GM12878 (cell line): ENCODE results near the gene RABEP2. TPM values are rescaled to one million over a fixed set of nuclear protein-coding genes. Genes with fewer than 3 reads are reported as not detected.

Experiments used
- BHLHE40 ChIP-seq, 2 experiments: fragments of 450-650 bp in 1 of 2; IDR thresholded peaks; 2 replicates each; pipeline ENCODE4 v1.6.1; 2011 to 2017; ENCODE audit warnings: low read depth in 2 of 2, borderline replicate concordance in 1 of 2, improper control_type of control experiment in 1 of 2, low read length in 1 of 2, mild to moderate bottlenecking in 1 of 2
- CBX3 ChIP-seq: fragments of 200-600 bp; sonication (generic); IDR thresholded peaks from 2 replicates; pipeline ENCODE4 v1.6.1; 2016; ENCODE audit warnings: low read depth, borderline replicate concordance
- CHD2 ChIP-seq: IDR thresholded peaks from 2 replicates; pipeline ENCODE4 v1.6.1; 2011; ENCODE audit warnings: low read depth, low read length, improper control_type of control experiment, borderline replicate concordance
- CREM ChIP-seq: IDR thresholded peaks from 2 replicates; pipeline ENCODE4 v1.6.1; 2014; ENCODE audit warnings: antibody characterized with exemption, low read depth
- ELK1 ChIP-seq: IDR thresholded peaks from 2 replicates; pipeline ENCODE4 v1.6.1; 2012; ENCODE audit warnings: low read depth, low read length, improper control_type of control experiment
- HDAC6 ChIP-seq: fragments of 200-600 bp; sonication (generic); IDR thresholded peaks from one replicate; pipeline ENCODE4 v1.8.0; 2017; ENCODE audit warnings: antibody characterized with exemption; ENCODE audit not compliant: unreplicated experiment
- HDGF ChIP-seq: fragments of 450-650 bp; IDR thresholded peaks from 2 replicates; pipeline ENCODE4 v1.6.1; 2016; ENCODE audit warnings: antibody characterized with exemption
- KLF5 ChIP-seq: fragments of 450-650 bp; IDR thresholded peaks from 2 replicates; pipeline ENCODE4 v1.6.1; 2014; ENCODE audit warnings: mild to moderate bottlenecking; ENCODE audit not compliant: partially characterized antibody
- MTA2 ChIP-seq: fragments of 450-650 bp; IDR thresholded peaks from 2 replicates; pipeline ENCODE4 v1.6.1; 2016; ENCODE audit warnings: low read depth, mild to moderate bottlenecking, moderate library complexity
- MXI1 ChIP-seq: fragments of 150-350 bp; IDR thresholded peaks from 2 replicates; pipeline ENCODE4 v1.6.1; 2011; ENCODE audit warnings: low read depth, mild to moderate bottlenecking, inconsistent platforms, low read length, improper control_type of control experiment
- NKRF ChIP-seq: fragments of 450-650 bp; conservative IDR thresholded peaks from 2 replicates; pipeline ENCODE4 v1.6.1; 2017; ENCODE audit warnings: mild to moderate bottlenecking, moderate library complexity
- POLR2AphosphoS2 ChIP-seq: IDR thresholded peaks from 2 replicates; pipeline ENCODE4 v1.6.1; 2011; ENCODE audit warnings: low read depth, mild to moderate bottlenecking, low read length, improper control_type of control experiment, moderate library complexity
- RB1 ChIP-seq: fragments of 450-650 bp; formaldehyde crosslinking; IDR thresholded peaks from 2 replicates; pipeline ENCODE4 v1.6.1; 2017; ENCODE audit warnings: mild to moderate bottlenecking, borderline replicate concordance
- SMAD5 ChIP-seq: IDR thresholded peaks from 2 replicates; pipeline ENCODE4 v1.6.1; 2016; ENCODE audit warnings: antibody characterized with exemption, low read depth
- STAT3 ChIP-seq: IDR thresholded peaks from 2 replicates; pipeline ENCODE4 v1.6.1; 2011; ENCODE audit warnings: low read depth, low read length, improper control_type of control experiment
- SUPT20H ChIP-seq: IDR thresholded peaks from 2 replicates; pipeline ENCODE4 v1.6.1; 2011; ENCODE audit warnings: low read depth, mild to moderate bottlenecking, low read length, moderate library complexity, borderline replicate concordance; ENCODE audit not compliant: control insufficient read depth
- polyA plus RNA-seq, 11 experiments: library from polyadenylated mRNA; depleted of rRNA in 4 of 11; unstranded in 6 of 11; stranded (reverse) in 5 of 11; fragments of >200 nt; fragmentation: Nextera tagmentation in 4 of 11; fragmentation: Illumina TruSeq in 1 of 11; extraction: Ambion mirVana in 4 of 11; extraction: Trizol in 1 of 11; gene quantifications; 1 replicate in 1 of 11; 2 replicates in 10 of 11; pipeline versions ENCODE4 v1.2.1 to v1.2.3, GENCODE V29; 2011 to 2016; ENCODE audit warnings: inconsistent platforms in 2 of 11, missing spikeins in 2 of 11, low read depth in 1 of 11
- total RNA-seq, 4 experiments: library from RNA; depleted of rRNA in 3 of 4; stranded (reverse); fragments of >200 nt in 3 of 4; fragmentation: Illumina TruSeq in 1 of 4; extraction: Trizol in 1 of 4; gene quantifications; 2 replicates each; pipeline versions ENCODE4 v1.2.1 to v1.2.3, GENCODE V29; 2013 to 2021
- TF ChIP-seq, protein P1 (sequence below): fragments of 450-650 bp; formaldehyde crosslinking; IDR thresholded peaks from 2 replicates; pipeline ENCODE4 v1.5.0; 2022; ENCODE audit warnings: mild to moderate bottlenecking, missing genetic modification characterization
- TF ChIP-seq, protein P2 (sequence below): fragments of 450-650 bp; IDR thresholded peaks from 2 replicates; pipeline ENCODE4 v1.6.1; 2017; ENCODE audit warnings: mild to moderate bottlenecking

The RABEP2 gene
- total and polyA plus RNA-seq, 10 of the 15 experiments (the other 5 are each of a cell fraction or from before 2014, with no cell fraction given): 0.47 to 33.2 (median 18.6) TPM

GRCh38 chr16:28950648-28951409 lies 25.8 kb upstream of the RABEP2 start, which contains the start of gene NFATC2IP (continued):
- peak; percentile 88 for TF ChIP-seq KLF5
- no peak for TF ChIP-seq MTA2
- TF ChIP-seq, protein P1, sequence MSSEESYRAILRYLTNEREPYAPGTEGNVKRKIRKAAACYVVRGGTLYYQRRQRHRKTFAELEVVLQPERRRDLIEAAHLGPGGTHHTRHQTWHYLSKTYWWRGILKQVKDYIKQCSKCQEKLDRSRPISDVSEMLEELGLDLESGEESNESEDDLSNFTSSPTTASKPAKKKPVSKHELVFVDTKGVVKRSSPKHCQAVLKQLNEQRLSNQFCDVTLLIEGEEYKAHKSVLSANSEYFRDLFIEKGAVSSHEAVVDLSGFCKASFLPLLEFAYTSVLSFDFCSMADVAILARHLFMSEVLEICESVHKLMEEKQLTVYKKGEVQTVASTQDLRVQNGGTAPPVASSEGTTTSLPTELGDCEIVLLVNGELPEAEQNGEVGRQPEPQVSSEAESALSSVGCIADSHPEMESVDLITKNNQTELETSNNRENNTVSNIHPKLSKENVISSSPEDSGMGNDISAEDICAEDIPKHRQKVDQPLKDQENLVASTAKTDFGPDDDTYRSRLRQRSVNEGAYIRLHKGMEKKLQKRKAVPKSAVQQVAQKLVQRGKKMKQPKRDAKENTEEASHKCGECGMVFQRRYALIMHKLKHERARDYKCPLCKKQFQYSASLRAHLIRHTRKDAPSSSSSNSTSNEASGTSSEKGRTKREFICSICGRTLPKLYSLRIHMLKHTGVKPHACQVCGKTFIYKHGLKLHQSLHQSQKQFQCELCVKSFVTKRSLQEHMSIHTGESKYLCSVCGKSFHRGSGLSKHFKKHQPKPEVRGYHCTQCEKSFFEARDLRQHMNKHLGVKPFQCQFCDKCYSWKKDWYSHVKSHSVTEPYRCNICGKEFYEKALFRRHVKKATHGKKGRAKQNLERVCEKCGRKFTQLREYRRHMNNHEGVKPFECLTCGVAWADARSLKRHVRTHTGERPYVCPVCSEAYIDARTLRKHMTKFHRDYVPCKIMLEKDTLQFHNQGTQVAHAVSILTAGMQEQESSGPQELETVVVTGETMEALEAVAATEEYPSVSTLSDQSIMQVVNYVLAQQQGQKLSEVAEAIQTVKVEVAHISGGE (CRISPR knock-in tag): no peak
- peak; percentile 57; the same call in 1 of the 2 replicates for TF ChIP-seq MXI1
- TF ChIP-seq HDGF: peak; percentile 83
- TF ChIP-seq RB1: peak; percentile 75; the same call in 1 of the 2 replicates
- TF ChIP-seq CHD2: peak; percentile 97
- TF ChIP-seq BHLHE40 (IDR thresholded peaks at IDR 0.05; ENCODE audit: borderline replicate concordance in 1 of 2, low read depth in 2 of 2, low read length in 1 of 2): peak; percentile 65 to 87; a peak in 3 of 4 replicates
- no peak for TF ChIP-seq HDAC6
- no peak for TF ChIP-seq CBX3
- peak; percentile 89 for TF ChIP-seq CREM
- TF ChIP-seq SMAD5: peak; percentile 25; the same call in 1 of the 2 replicates
- TF ChIP-seq, protein P2, sequence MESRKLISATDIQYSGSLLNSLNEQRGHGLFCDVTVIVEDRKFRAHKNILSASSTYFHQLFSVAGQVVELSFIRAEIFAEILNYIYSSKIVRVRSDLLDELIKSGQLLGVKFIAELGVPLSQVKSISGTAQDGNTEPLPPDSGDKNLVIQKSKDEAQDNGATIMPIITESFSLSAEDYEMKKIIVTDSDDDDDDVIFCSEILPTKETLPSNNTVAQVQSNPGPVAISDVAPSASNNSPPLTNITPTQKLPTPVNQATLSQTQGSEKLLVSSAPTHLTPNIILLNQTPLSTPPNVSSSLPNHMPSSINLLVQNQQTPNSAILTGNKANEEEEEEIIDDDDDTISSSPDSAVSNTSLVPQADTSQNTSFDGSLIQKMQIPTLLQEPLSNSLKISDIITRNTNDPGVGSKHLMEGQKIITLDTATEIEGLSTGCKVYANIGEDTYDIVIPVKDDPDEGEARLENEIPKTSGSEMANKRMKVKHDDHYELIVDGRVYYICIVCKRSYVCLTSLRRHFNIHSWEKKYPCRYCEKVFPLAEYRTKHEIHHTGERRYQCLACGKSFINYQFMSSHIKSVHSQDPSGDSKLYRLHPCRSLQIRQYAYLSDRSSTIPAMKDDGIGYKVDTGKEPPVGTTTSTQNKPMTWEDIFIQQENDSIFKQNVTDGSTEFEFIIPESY: no peak
- no peak for TF ChIP-seq STAT3
- TF ChIP-seq ELK1: peak; percentile 28; the same call in 1 of the 2 replicates
- peak; percentile 76 for TF ChIP-seq POLR2AphosphoS2
- peak; percentile 80 for TF ChIP-seq NKRF
- TF ChIP-seq SUPT20H: no peak
